Measurements from ENCODE around the gene BDH2.

- peak; percentile 22 to 71 (median 62) for TF ChIP-seq CTCF (IDR thresholded peaks at IDR 0.05)
- TF ChIP-seq POLR2A (IDR thresholded peaks at IDR 0.05): no peak
Observed at GRCh38 chr4:103091601-103092223, 7.9 kb downstream of the BDH2 start.
